Stimulated activated CD8-positive, alpha-beta memory T cell treated with anti-CD3 and anti-CD28 coated beads, Interleukin-15, amount 100 ng/mL, for 1 hour (primary cell): ENCODE data around the gene DNAJC17.

Experiments
- DNase-seq: peaks from one replicate; pipeline ENCODE4 v3.0.0-alpha.2; 2020; ENCODE audit warnings: low read depth

The DNAJC17 gene

DNA sequence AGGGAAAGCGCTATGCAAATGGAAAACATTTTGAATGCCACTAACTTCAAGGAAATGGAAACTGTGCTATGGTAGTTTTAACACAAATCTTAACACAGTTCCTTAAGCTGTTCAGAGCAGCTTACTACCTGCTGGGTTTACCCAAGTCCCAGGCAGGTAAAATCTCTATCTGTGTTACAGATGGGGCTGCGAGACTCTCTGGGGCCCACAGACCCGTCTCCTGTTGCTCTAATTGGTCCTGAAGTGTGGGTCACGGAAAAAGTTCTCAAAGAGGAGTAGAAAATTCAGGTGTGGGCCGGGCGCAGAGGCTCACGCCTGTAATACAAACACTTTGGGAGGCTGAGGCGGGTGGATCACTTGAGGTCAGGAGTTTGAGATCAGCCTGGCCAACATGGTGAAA, 17.3 kb downstream of the DNAJC17 start:
- DNase-seq = no peak

DNA sequence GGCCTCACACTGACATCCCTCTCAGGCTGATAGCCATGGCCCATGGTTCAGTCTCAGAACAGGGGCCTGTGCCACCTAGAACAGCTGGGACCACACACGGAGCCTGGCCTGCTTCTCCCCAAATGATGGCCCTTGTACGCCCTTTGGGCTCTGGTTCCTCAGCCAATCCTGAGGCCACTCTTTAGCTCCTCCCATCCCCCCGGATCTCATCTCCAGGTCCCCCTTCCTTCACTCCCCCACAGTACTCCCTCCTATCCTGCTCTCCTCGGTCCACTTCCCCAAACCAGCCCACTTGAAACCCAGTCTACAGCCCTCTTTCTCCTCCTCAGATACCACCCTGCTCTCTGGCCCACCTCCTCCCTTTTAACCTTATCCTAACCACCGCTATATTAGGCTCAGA, 18.2 kb downstream of the DNAJC17 start:
- no peak for DNase-seq

DNA sequence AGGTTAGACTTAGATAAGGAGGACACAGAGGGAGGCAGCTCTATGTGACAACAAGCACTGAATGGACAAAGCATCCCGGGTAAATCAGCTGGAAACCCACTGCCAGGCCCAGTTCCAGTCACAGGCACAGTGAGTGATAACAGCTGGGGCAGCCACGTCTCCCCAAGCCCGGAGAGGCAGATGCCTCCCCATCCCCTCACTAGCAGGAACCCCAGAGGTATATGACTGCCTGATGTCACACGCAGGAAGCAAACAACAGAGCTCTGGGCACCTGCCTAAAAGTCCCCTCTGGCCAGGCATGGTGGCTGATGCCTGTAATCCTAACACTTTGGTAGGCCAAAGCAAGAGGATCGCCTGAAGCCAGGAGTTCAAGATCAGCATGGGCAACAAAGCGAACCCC, 19.3 kb downstream of the DNAJC17 start:
- DNase-seq = no peak

DNA sequence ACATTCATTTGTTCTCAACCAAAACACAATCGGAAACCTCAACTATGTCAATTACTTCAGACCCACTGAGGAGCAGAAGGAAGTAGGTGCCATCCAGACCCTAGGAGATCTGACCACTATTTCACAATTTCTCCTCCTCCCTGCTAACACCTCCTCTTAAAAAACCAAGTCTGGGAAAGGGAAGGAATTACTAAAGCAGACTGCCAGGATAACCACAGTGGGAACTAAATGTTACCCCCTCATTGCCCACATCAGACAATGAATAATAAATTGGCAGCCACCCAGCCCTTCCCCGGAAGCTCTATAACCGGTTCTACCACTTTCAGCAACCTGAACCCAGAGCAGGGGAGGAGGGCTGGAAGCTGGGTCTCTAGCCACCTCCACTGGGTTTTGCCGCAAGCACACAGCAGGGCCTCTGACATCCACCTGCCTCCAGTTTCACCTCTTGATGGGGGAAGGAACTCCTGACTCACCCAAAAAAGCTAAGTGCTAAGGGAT, 19.9 kb downstream of the DNAJC17 start:
- no peak for DNase-seq

DNA sequence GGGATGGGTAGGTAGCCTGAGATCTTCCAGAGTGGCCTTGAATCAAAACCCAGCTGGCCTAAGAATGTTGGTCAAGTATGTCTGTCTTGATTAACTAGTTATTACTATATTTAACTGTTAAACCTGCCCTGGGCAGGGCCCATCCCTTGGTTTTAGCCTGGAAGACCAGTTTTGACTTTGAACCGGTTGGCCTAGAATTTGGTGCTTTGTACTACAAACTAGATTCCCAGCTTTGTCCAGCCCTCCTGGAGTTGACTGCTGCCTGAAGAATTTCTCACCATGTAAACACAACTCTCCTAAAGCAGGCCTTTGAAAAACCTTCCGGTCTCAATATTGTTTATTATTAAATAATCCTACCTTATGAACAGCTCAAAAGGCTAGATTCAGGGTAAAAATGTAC, 21.5 kb downstream of the DNAJC17 start:
- no peak for DNase-seq

DNA sequence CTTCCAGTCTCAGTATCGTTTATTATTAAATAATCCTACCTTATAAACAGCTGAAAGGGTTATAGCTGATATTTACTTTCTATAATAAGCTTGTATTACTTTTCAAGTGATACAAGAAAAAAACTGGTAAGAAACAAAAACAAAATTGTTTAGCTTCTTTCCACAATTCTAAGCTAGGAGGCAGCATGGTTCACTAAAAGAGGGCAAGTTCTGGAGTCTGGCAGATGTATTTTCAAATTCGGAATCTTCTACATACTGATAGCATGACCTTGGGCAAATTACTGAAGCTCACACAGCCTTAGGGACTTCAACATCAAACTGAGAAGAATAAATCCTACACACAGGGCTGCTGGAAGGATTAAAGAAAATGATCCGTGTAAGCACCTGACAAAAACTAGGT, 22.1 kb downstream of the DNAJC17 start:
- DNase-seq = no peak

DNA sequence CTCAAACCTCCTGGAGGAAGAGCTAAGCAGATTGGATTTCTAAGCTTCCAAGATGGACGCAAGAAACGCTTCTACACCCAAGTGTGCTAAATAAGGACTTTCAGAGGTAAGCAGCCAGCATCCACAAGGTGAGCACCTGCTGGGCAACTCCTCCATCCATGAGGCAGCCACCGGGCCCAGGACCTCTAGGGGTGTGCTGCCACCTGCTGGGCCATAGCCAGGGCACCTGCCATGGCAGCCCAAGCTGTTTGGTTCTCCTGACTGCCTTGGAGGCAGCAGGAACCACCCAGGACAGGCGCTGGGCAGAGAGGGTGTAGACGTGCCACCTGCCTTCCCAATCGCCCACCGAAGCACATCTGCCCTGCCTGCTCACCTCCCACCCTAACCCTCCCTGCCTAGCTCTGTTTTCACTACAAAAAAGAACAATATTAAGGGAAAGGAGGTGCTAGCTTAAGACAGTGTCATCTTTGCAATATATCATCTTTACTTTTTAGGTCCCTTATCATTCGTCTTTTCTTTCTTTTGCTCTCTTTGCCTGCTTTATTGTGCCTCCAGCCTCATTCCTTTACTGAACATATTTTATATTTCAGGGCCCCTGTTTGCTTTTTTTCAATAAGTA, 24.6 kb downstream of the DNAJC17 start:
- DNase-seq = peak; percentile 57

DNA sequence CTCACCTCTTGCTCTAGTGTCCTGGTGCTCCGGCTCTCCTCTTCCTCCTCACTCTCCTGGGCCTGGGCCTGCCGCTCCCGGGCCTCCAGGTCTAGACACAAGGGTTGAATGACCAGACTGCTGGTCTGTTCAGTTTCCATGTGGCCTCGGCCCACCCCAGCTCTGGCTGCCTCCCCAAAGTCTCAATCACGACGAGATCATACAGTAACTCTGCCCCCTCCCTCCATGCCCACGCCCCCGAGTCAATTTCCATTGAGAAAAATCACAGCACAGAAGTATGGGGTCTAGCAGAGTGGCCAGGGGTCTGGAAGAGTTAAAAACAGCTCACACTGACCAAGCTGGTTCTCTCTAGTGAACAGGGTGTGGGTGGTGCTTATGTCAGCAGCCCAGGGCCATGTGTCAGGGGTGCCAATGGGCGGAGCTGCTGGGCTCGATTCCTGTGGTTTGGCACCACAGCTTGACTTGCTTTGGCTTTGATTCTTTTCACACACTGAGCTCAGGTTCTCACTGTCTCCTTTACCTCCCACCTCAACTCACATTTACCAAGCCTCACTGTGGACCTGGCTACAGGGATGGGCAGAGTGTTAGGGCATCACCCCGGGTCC, 30.6 kb downstream of the DNAJC17 start:
- DNase-seq = no peak

DNA sequence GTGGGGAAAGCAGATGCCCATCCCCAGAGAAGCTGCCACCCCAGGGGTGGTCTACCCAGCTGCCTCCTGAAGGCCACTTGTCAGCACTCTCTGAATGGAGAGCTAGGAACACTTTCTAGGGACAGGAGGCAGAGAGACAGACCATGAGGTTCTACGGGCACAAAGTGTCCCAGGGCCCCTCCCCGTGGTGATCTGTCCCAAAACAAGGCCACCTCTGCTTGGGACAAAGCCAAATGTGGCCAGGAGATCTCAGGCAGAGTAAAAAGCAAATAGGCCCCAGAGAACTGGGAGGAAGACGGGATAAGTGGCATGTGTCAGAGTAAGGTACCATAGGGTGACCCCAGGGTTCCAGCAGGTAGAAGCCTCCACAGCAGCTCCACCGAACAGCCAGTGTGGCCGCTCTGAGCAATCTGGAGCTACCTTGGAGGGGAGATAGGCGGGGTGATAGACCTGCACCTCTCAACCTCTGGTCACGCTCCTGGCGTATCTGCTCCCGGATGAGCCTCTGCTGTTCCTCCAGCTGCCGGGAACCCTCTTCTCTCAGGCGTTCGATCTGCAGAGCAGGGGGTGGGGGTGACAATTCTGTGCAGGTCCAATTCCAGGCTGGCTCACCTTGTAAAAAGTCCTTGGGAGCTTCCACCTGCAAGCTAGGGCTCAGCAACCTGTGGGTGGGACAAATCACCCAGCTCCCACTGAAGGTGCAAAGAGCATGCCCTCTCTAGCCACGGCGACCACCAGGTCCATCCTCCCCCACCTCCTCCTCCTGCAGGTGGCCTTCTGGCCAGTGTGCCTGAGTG, 31.3 kb downstream of the DNAJC17 start:
- no peak for DNase-seq

DNA sequence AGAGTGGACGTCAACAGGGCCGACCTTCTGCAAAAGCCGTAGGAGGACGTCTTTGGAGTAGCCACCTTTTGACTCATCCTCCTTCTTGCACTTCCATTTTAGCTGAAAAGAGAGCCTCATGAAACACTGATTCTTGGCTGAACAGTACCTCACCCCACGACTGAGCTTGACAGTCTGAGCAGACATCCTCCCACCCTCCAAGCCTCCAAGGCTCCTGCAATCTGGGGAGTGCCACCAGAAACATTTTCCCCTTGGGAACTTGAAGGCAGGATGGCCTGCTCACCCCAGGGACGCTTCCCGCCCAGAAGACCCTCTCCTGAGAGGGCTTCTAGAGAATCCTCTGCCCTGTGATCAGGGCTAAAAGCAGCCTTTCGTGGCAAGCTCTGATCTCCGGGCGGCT, 32.3 kb downstream of the DNAJC17 start:
- DNase-seq = no peak

DNA sequence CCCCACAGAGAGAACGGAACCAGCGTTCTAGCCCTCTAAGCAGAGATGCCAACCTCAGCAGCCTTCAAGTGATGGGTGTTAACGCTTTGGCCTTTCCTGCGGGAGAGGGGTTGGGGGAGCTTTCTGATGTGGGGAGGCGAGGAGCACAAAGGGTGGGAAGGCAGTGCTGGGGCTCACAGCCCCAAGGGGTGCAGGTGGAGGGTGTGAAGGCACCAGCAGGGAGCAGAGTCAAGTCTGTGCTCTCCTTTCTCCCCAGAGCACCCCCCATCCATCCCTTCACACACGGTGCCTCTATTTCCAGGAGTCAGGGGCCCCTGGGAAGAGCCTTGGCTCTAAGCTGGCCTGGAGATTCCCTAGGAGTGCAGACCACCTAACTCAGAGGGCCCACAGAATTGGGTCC, 33.4 kb downstream of the DNAJC17 start:
- DNase-seq = no peak

DNA sequence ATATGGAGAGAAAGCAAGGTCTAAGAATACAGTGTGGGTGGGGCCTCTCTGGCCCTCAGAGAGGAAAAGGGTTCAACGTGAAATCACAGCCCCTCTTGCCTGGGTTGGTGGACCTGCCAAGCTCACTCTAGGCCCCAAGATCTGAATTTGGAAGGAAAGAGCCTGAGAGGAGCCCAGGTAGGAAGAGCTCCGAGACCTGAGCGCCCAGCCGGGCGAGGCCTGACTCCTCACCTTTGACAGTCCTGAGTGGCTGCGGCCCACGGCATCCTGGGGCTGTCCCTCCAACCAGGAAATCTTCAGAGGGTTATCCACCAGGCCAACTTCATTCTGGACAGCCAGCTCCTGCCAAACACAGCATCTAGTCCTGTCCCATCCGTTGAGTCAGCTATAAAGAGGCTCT, 33.8 kb downstream of the DNAJC17 start:
- DNase-seq = no peak

DNA sequence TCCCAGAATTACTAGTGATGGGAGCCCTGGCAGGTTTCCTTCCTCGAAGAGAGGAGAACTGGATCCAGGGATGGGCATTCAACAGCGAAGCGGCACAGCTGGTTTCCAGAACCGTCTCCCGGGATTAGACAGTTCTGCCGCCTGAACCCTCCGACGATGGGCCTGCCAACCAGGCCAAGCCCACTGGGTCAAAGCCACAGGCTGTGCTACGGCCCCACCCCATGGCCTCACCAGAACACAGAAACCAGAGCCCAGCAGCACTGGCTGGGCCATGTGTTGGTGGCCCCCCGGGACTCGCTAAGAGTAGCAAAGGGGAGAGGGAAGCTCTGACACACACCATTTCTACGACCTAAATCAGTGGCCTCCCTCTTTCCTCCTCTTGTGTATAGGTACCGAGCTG, 35.3 kb downstream of the DNAJC17 start:
- no peak for DNase-seq

DNA sequence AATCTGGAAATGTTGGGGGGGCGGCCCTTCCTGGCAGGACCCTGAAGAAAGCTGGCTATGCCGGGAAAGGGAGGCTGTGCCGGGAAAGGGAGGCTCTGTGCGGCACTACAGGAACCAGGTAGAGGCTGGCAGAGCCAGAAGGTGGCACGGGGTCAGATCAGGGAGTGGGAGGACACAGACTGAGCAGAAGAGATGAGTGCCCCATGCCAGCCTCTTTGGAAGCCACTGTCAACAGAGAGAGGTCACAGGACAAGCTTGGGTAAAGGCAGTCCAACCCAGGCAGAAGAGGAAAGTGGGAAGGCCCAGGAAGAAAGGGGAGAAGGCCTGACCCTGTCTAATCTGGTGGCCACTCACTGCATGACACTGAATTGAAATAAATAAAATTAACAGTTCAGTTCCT, 36.0 kb downstream of the DNAJC17 start:
- DNase-seq = no peak

DNA sequence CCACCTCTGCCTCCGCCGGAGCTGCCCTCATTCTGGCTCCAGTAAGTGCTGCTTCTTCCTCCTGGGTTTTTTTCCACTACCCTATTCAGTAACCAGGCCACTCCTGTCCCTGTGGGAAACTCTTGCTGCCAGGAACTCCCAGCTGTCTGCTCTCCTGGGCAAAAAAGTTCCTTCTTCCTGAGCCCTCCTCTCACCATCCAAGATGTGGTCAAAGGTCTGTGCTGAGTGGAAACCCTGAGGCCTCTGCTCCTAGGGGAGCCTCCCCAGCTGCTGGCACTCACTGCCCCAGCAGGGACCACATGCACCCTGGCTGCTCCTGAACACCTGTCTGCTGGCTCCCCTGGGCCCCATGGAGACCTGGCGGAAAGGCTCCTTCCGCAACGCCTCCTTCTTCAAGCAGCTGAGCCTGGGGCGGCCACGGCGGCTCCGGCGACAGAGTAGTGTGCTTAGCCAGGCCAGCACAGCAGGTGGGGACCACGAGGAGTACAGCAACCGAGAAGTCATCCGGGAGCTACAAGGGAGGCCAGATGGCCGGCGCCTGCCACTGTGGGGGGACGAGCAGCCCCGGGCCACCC, 37.0 kb downstream of the DNAJC17 start:
- no peak for DNase-seq

DNA sequence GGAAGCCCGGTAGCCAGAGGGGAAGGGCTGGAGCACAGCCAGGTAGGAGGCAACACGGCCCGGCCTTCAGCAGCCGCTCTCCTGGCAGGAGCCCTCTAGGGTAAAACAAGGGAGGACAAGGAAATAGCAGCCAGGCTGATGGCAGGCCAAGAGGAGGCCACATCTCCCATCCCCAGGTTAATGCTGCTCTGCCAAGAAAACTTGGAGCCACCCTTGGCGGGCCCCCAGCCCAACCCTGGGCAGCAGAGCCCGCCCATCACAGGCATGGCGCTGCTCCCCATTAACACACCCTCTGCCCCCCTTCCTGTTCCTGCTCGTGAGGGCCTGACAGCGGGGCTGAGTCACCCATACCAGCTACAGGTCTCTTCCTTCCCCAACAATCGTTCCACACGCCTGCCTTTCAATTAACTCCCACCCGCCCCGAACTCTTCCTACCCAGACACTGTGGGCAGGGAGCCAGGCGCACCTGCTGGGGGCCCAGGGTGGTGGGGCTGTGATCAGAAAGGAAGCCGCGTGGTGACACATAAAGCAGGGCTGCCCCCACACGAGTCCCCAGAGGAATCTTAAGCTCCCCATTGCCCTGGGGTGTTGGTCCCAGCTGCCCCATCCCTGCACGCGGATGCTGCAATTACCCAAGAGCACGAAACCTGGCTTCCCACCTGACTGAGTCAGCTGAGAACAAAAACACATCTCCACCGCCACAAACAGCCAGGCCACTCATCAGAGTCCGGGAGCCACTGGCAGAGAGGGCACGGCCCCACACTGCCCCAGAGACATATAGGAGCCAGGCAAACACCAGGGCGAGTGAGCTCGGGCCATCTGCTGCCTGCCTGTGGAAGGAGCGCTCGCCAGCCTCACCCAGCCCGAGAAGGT, 37.8 kb downstream of the DNAJC17 start, which contains the start of gene C15orf62:
Gene C15orf62, plus strand, starts transcription at position 707 of the 873 bp plus-strand sequence. CDS start 516 bp downstream, outside the sequence.
- peak; percentile 19 for DNase-seq

DNA sequence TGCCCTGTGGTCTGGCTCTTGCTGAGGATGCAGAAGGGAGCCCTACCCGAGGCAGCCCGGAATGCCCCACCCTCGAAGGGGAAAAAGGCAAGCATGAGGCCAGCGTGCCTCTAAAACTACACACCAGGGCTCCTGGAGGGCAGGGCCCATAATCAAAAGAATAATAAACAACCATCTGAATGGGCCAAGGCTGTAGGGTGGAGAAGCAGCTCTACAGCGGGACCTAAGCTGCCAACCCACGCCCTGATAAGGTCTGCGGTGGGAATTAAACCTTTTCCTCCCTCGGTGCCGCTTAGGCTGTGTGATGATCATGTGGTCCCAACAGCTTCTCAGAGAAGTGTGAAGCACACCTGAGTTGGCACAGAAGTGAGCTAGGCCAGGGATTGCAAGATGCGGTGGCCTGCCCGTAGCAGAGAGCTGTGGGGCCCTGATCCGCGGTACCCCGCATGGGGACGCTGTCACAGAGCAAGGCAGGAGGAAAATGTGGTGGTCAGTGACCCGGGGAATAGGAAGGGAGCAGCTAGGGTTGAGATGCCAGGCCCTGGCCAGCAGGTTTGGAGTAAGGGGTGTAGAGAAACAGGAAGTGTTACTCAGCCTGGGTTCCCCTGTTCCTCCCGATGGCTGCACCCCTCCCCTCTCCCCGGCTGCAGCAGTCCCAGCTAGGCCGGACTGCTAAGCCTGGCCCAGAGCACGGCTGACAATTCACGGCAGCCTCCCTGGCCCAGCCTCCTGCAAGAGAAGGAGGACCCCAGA, 38.6 kb downstream of the DNAJC17 start:
- no peak for DNase-seq

DNA sequence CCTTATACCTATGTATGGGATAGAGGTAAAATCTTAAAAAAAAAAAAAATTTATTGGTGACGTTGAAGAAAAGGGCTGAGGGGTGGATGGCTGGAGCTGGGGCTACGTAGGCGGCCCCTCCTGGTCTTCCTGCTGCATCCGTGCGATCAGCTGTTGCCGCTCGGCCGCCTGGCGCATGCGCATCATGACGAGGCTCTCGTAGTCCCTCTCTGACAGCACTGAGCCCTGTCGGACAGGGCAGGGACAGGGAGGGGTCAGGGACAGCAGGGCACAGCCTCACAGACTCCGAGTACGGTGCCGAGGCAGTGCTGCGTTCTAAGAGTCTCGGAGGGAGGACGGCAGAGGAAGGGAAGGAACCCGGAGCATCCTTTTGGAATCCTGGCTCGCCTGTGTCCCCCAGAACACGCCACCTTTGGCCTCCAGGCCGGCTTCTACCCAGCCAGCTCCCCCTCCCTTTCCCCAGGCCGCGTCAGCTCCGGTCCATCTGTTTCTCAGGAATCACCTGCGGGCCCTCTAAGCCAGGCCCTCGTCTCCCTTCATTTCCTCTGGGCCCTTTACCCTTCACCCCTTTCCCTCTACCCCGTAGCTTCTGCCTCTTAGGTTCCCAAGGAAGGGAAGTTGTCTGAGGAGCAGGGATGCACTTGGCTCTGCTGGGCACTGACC, 39.3 kb downstream of the DNAJC17 start:
- DNase-seq = no peak

DNA sequence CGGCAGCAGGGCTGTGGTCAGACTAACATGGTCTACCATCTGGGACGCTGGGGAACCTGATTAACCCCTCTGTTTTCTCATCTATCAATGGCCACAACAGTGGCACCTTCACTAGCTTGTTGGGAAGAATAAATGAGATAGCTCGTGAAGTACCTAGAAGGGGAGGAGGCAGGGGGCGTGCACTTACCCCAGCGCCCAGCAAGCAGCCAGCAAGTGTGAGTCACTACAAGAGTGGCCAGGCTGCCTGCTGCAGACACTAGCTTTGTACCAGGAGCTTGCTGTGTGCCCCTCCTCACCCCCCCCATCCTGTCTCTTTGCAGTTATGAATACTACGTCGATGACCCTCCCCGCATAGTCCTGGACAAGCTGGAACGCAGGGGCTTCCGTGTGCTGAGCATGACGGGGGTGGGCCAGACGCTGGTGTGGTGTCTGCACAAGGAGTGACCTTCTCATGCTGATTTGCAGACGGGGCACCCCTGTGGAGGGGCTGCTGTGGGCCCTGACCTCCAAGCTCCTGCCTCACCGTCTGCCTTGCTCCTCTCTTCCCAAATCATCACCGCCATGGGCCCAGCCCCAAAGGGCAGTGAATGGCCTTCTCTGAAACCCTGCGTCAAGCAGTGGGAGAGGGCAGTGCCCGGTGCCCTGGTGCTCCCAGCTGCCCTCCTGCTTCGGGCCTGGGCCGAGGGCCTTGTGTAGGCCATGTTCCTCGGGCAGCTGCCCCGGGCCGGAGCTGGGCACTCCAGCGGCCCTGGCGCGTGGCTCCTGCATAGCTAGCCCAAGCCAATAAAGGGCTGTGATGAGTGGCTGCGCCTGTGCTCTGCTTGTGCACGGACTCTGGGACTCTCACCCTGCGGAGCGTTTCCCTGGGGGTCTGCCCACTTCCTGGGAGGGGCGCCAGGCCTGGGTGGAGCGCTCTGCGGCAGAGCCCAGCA, 40.1 kb downstream of the DNAJC17 start:
- no peak for DNase-seq
